HepG2 (cell line): ENCODE results near the gene TOR4A. TPM values are rescaled to one million over a fixed set of nuclear protein-coding genes. Genes with fewer than 3 reads are reported as not detected.
A peak's percentile ranks its signal among the peaks of the same experiment; 100 is the strongest.

Experiments used
- ETV5 ChIP-seq: IDR thresholded peaks from 2 replicates; pipeline ENCODE4 v1.6.1; 2018; ENCODE audit warnings: missing biosample characterization, missing genetic modification reagents, inconsistent platforms, borderline replicate concordance
- FOXA3 ChIP-seq: IDR thresholded peaks from 2 replicates; pipeline ENCODE4 v1.6.1; 2016; ENCODE audit warnings: missing genetic modification reagents, missing compliant biosample characterization
- GABPB1 ChIP-seq: IDR thresholded peaks from 2 replicates; pipeline ENCODE4 v1.6.1; 2016; ENCODE audit warnings: mild to moderate bottlenecking, missing genetic modification reagents, moderate library complexity, missing compliant biosample characterization
- HMGA1 ChIP-seq: sonication (generic); formaldehyde crosslinking; conservative IDR thresholded peaks from 2 replicates; pipeline ENCODE4 v1.4.0; 2020; ENCODE audit warnings: missing genetic modification reagents
- KLF11 ChIP-seq: IDR thresholded peaks from 2 replicates; pipeline ENCODE4 v1.6.1; 2016; ENCODE audit warnings: missing compliant biosample characterization
- NCOA1 ChIP-seq: sonication (generic); formaldehyde crosslinking; IDR thresholded peaks from 2 replicates; pipeline ENCODE4 v1.9.0; 2021; ENCODE audit warnings: missing genetic modification reagents
- NFIB ChIP-seq: sonication (generic); formaldehyde crosslinking; IDR thresholded peaks from 2 replicates; pipeline ENCODE4 v1.9.0; 2021; ENCODE audit warnings: missing genetic modification reagents, mild to moderate bottlenecking, borderline replicate concordance
- POLR2A ChIP-seq, 2 experiments: IDR thresholded peaks; 2 replicates each; pipeline ENCODE4 v1.6.1; 2011; ENCODE audit warnings: low read depth in 2 of 2, low read length in 2 of 2, mild to moderate bottlenecking in 1 of 2, moderate library complexity in 1 of 2; ENCODE audit not compliant: insufficient read depth in 1 of 2
- RBM39 ChIP-seq: fragments of 200-400 bp; formaldehyde crosslinking; IDR thresholded peaks from one replicate; pipeline ENCODE4 v1.6.1; 2018; ENCODE audit warnings: antibody characterized with exemption, mild to moderate bottlenecking, low read depth, low read length; ENCODE audit not compliant: poor library complexity, severe bottlenecking
- RFX1 ChIP-seq: fragments of 450-650 bp; IDR thresholded peaks from 2 replicates; pipeline ENCODE4 v1.6.1; 2017
- TCF7L2 ChIP-seq: IDR thresholded peaks from 2 replicates; pipeline ENCODE4 v1.6.1; 2011; ENCODE audit warnings: mild to moderate bottlenecking, low read depth, low read length, moderate library complexity
- ZNF839 ChIP-seq: sonication (generic); formaldehyde crosslinking; IDR thresholded peaks from 2 replicates; pipeline ENCODE4 v1.4.0; 2020; ENCODE audit warnings: missing genetic modification reagents, mild to moderate bottlenecking, borderline replicate concordance
- polyA plus RNA-seq, 8 experiments: library from polyadenylated mRNA; depleted of rRNA in 3 of 8; stranded (reverse) in 7 of 8; unstranded in 1 of 8; fragments of >200 nt; fragmentation: Illumina TruSeq in 4 of 8; extraction: Trizol in 4 of 8; gene quantifications; 2 replicates each; pipeline versions ENCODE4 v1.2.1 to v1.2.3, GENCODE V29; 2011 to 2016; ENCODE audit warnings: low read depth in 4 of 8, missing spikeins in 1 of 8, mixed read lengths in 1 of 8; ENCODE audit not compliant: insufficient read depth in 1 of 8
- total RNA-seq, 5 experiments: library from RNA; depleted of rRNA; stranded (reverse); fragments of >200 nt; fragmentation: Illumina TruSeq; extraction: Trizol; gene quantifications; 2 replicates each; pipeline ENCODE4 v1.2.3, GENCODE V29; 2016; ENCODE audit warnings: low read depth in 1 of 5
- TF ChIP-seq, protein P1 (sequence below): sonication (generic); formaldehyde crosslinking; IDR thresholded peaks from 2 replicates; pipeline ENCODE4 v1.8.0; 2022; ENCODE audit warnings: mild to moderate bottlenecking, missing genetic modification reagents
- TF ChIP-seq, protein P2 (sequence below): sonication (generic); formaldehyde crosslinking; IDR thresholded peaks from 2 replicates; pipeline ENCODE4 v1.9.0; 2021; ENCODE audit warnings: missing genetic modification reagents, mild to moderate bottlenecking, borderline replicate concordance
- TF ChIP-seq, protein P3 (sequence below): sonication (generic); formaldehyde crosslinking; IDR thresholded peaks from 2 replicates; pipeline ENCODE4 v1.5.1; 2020; ENCODE audit warnings: mild to moderate bottlenecking, missing genetic modification reagents, borderline replicate concordance
- TF ChIP-seq, protein P4 (sequence below): IDR thresholded peaks from 2 replicates; pipeline ENCODE4 v1.6.1; 2016; ENCODE audit warnings: control low read depth
- TF ChIP-seq, protein P5 (sequence below): sonication (generic); formaldehyde crosslinking; IDR thresholded peaks from 2 replicates; pipeline ENCODE4 v1.5.0; 2020; ENCODE audit warnings: mild to moderate bottlenecking, missing genetic modification reagents

Gene TOR4A
- total and polyA plus RNA-seq, 2 of the 13 experiments (the other 11 are each of a cell fraction or from before 2014, with no cell fraction given), result 11.1 to 14.2 TPM

DNA sequence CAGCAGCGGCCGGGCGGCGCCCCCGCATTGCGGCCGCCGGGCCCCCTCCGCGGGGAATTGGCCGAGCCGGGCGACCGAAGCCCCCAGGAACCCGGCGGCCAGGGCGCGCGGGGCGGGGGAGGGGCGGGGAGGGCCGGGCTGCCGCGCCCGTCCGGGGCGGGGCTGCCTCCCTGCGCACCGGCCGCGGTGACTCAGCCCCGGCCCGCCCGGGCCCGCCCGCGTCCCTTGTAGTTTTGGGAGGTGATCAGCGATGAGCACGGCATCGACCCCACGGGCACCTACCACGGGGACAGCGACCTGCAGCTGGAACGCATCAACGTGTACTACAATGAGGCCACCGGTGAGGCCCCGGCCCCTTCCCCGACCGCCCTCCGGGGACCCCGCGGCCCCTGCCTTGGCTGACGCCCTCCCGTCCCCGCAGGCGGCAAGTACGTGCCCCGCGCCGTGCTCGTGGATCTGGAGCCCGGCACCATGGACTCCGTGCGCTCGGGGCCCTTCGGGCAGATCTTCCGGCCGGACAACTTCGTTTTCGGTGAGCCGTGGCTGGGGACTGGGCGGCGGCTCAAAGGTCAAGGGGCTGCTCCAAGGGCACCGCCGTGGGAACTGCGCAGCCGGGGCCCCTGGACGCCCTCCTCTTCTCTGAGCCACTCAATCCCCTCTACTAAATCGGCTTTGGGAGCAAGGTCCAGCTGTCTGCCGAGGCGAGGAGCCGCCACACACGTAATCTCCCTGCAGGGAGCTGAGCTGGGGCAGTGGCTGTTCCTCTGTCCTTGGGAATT is 35.8 kb upstream of the TOR4A start (continued):
- TF ChIP-seq NFIB (CRISPR knock-in tag) (no peak), POLR2A (IDR thresholded peaks at IDR 0.05; ENCODE audit: insufficient read depth in 1 of 2, low read depth in 2 of 2, low read length in 2 of 2) (no peak; a peak in 1 of 4 replicates), KLF11 (CRISPR knock-in tag) (no peak), RBM39 (no peak), TCF7L2 (no peak), ETV5 (CRISPR knock-in tag) (peak; percentile 21; the same call in 1 of the 2 replicates), ZNF839 (CRISPR knock-in tag) (no peak), RFX1 (no peak), NCOA1 (CRISPR knock-in tag) (no peak), GABPB1 (CRISPR knock-in tag) (peak; percentile 72; the same call in 1 of the 2 replicates), HMGA1 (CRISPR knock-in tag) (no peak), FOXA3 (CRISPR knock-in tag) (0 out of 2 replicates have a peak, but pooled peaks have one; percentile 3)
- TF ChIP-seq, protein P1, sequence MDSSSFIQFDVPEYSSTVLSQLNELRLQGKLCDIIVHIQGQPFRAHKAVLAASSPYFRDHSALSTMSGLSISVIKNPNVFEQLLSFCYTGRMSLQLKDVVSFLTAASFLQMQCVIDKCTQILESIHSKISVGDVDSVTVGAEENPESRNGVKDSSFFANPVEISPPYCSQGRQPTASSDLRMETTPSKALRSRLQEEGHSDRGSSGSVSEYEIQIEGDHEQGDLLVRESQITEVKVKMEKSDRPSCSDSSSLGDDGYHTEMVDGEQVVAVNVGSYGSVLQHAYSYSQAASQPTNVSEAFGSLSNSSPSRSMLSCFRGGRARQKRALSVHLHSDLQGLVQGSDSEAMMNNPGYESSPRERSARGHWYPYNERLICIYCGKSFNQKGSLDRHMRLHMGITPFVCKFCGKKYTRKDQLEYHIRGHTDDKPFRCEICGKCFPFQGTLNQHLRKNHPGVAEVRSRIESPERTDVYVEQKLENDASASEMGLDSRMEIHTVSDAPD (CRISPR knock-in tag), result 0 out of 2 replicates have a peak, but pooled peaks have one; percentile 60
- TF ChIP-seq, protein P2, sequence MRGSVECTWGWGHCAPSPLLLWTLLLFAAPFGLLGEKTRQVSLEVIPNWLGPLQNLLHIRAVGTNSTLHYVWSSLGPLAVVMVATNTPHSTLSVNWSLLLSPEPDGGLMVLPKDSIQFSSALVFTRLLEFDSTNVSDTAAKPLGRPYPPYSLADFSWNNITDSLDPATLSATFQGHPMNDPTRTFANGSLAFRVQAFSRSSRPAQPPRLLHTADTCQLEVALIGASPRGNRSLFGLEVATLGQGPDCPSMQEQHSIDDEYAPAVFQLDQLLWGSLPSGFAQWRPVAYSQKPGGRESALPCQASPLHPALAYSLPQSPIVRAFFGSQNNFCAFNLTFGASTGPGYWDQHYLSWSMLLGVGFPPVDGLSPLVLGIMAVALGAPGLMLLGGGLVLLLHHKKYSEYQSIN (CRISPR knock-in tag), result no peak
- TF ChIP-seq, protein P3, sequence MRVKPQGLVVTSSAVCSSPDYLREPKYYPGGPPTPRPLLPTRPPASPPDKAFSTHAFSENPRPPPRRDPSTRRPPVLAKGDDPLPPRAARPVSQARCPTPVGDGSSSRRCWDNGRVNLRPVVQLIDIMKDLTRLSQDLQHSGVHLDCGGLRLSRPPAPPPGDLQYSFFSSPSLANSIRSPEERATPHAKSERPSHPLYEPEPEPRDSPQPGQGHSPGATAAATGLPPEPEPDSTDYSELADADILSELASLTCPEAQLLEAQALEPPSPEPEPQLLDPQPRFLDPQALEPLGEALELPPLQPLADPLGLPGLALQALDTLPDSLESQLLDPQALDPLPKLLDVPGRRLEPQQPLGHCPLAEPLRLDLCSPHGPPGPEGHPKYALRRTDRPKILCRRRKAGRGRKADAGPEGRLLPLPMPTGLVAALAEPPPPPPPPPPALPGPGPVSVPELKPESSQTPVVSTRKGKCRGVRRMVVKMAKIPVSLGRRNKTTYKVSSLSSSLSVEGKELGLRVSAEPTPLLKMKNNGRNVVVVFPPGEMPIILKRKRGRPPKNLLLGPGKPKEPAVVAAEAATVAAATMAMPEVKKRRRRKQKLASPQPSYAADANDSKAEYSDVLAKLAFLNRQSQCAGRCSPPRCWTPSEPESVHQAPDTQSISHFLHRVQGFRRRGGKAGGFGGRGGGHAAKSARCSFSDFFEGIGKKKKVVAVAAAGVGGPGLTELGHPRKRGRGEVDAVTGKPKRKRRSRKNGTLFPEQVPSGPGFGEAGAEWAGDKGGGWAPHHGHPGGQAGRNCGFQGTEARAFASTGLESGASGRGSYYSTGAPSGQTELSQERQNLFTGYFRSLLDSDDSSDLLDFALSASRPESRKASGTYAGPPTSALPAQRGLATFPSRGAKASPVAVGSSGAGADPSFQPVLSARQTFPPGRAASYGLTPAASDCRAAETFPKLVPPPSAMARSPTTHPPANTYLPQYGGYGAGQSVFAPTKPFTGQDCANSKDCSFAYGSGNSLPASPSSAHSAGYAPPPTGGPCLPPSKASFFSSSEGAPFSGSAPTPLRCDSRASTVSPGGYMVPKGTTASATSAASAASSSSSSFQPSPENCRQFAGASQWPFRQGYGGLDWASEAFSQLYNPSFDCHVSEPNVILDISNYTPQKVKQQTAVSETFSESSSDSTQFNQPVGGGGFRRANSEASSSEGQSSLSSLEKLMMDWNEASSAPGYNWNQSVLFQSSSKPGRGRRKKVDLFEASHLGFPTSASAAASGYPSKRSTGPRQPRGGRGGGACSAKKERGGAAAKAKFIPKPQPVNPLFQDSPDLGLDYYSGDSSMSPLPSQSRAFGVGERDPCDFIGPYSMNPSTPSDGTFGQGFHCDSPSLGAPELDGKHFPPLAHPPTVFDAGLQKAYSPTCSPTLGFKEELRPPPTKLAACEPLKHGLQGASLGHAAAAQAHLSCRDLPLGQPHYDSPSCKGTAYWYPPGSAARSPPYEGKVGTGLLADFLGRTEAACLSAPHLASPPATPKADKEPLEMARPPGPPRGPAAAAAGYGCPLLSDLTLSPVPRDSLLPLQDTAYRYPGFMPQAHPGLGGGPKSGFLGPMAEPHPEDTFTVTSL (CRISPR knock-in tag), result no peak
- TF ChIP-seq, protein P4, sequence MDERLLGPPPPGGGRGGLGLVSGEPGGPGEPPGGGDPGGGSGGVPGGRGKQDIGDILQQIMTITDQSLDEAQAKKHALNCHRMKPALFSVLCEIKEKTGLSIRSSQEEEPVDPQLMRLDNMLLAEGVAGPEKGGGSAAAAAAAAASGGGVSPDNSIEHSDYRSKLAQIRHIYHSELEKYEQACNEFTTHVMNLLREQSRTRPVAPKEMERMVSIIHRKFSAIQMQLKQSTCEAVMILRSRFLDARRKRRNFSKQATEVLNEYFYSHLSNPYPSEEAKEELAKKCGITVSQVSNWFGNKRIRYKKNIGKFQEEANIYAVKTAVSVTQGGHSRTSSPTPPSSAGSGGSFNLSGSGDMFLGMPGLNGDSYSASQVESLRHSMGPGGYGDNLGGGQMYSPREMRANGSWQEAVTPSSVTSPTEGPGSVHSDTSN (CRISPR knock-in tag), result no peak
- TF ChIP-seq, protein P5, sequence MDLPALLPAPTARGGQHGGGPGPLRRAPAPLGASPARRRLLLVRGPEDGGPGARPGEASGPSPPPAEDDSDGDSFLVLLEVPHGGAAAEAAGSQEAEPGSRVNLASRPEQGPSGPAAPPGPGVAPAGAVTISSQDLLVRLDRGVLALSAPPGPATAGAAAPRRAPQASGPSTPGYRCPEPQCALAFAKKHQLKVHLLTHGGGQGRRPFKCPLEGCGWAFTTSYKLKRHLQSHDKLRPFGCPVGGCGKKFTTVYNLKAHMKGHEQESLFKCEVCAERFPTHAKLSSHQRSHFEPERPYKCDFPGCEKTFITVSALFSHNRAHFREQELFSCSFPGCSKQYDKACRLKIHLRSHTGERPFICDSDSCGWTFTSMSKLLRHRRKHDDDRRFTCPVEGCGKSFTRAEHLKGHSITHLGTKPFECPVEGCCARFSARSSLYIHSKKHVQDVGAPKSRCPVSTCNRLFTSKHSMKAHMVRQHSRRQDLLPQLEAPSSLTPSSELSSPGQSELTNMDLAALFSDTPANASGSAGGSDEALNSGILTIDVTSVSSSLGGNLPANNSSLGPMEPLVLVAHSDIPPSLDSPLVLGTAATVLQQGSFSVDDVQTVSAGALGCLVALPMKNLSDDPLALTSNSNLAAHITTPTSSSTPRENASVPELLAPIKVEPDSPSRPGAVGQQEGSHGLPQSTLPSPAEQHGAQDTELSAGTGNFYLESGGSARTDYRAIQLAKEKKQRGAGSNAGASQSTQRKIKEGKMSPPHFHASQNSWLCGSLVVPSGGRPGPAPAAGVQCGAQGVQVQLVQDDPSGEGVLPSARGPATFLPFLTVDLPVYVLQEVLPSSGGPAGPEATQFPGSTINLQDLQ, result no peak
